ENCODE results near the gene THBS3.
"Not testable (repeated sequence)": the region's sequence is repeated elsewhere in the genome, so short reads cannot be mapped to it uniquely, and the experiment has no call there.

The THBS3 gene

DNA sequence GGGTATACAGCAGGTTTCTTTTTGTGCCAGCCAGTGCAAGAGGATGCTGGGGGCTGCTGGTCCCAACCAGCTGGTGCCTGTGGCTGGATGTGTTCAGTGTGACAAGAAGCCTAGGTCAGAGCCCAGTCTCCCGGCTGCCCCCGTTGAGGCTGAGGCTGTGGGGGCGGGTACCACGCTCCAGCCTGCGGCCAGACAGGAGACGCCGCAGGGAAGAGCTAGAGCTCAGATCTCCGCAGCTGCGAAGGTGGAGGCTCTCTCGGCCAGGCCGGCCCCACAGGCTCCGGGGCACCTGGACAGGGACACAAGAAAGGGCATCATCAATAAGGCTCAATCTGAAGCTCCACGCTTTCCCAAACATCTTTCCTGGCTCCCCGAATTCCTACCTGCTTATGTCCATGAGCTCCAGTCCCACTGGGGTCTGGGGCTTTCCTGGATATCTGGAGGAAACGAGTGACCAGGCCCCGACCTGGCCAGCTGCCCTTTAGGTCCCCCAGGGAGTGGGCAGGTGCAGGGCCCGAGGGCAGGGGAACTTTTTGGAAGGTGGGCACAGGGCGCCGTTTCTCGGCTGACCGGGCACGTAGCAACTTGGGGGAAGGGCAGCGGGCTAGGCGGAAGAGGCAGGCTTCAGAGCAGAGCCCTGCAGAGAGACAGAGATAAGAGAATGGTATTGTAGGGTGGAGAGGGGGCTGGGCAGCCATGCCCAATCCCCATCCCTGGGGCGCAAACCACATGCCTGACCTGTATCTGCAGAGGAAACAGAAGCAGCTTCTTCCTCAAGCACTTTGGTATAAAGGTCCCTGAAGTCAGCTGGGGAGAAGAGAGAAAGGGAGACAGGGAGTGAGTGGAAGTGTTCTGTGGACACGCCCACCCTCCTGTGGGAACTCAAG, 40.2 kb upstream of the THBS3 start:
- no peaks in the 10 kb centered on the region for H3K36me3 ChIP-seq (ENCODE audit: control insufficient read depth, insufficient read depth, low read length)

DNA sequence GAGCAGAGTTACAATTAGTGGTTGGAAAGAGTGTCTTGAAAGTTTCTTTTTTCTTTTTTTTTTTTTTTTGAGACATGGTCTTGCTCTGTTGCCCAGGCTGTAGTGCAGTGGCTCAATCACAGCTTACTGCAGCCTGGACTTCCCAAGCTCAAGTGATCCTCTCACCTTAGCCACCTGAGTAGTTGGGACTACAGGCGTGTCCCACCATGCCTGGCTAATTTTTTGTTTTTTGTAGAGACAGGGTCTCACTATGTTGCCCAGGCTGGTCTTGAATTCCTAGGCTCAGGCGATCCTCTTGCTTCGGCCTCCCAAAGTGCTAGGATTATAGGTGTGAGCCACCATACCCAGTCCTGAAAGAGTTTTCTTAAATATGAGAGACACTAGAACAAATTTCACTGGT, 39.1 kb upstream of the THBS3 start:
- not testable (repeated sequence) for H3K36me3 ChIP-seq (ENCODE audit: control insufficient read depth, insufficient read depth, low read length); H3K27me3 ChIP-seq (ENCODE audit: control insufficient read depth, insufficient read depth, low read length); H3K27ac ChIP-seq (ENCODE audit: low read depth, low read length); H3K4me1 ChIP-seq (ENCODE audit: control insufficient read depth, insufficient read depth, low read length); H3K4me3 ChIP-seq (ENCODE audit: low read length); H3K9ac ChIP-seq (ENCODE audit: low read length)

More for the DNA sequence above, 40.2 kb upstream of the THBS3 start:
- Histone ChIP-seq H3K9ac (ENCODE audit: low read length) (no peak overlapping the region), H3K4me1 (ENCODE audit: control insufficient read depth, insufficient read depth, low read length) (peaks cover 5% of the 10 kb centered on the region), H3K27ac (ENCODE audit: low read depth, low read length) (no peak overlapping the region), H3K4me3 (ENCODE audit: low read length) (no peak overlapping the region), H3K27me3 (ENCODE audit: control insufficient read depth, insufficient read depth, low read length) (no peaks in the 10 kb centered on the region)

DNA sequence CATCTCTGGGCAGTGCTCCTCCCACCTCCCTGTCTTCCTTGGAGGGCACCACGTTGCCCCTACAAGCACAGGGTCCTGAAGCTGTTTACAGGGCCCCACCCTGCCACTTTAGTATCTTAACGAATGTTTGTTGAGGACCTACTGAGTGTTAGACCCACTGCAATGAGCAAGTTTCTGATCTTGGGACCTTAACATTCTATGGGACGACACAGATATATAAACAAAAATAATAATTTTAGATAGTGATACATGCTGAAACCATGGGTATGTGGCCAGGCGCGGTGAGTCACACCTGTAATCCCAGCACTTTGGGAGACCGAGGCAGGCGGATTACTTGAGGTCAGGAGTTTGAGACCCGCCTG, 37.4 kb upstream of the THBS3 start:
- Histone ChIP-seq H3K36me3 (ENCODE audit: control insufficient read depth, insufficient read depth, low read length) (no peaks in the 10 kb centered on the region), H3K27ac (ENCODE audit: low read depth, low read length) (peak overlapping the region; percentile 78), H3K4me1 (ENCODE audit: control insufficient read depth, insufficient read depth, low read length) (no peaks in the 10 kb centered on the region), H3K4me3 (ENCODE audit: low read length) (peak overlapping the region; percentile 73), H3K9ac (ENCODE audit: low read length) (peak overlapping the region; percentile 39), H3K27me3 (ENCODE audit: control insufficient read depth, insufficient read depth, low read length) (no peaks in the 10 kb centered on the region)

DNA sequence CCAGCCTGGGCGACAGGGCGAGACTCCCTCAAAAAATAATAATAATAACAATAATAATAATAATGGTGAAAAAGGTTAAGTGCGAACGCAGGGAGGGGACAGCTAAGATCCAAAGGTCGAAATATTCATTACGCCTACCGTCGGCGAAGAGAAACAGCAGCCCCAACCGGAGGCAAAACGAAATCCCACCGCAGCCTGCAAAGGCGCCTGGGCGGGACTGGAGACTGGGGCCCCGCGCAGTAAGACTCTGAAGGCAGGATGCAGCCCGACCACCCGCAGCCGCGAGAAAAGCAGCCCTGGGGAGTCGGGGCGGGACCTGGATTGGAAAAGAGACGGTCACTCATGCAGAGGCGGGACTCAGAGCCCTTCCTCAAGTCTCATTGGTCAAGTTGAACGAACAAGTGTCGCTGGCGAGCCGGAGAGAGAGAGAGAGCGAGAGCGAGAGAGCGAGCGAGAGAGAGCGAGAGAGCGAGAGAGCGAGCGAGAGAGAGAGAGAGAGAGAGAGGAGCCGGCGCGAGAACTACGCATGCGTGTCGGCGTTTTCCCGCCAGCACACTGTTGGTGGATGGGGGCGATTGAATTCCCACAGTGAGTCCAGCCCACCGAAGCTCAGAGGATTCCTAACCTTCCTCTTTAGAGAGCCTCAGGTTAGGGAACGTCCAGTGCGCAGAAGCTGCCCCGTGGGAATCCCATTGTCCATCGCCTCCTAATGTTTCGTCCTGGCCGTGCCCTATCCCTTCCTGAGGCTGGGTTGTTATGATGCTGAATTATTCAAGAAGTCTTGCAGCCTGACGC, 36.9 kb upstream of the THBS3 start:
- peak overlapping the region; percentile 73 for H3K4me3 ChIP-seq (ENCODE audit: low read length)
- no peaks in the 10 kb centered on the region for H3K36me3 ChIP-seq (ENCODE audit: control insufficient read depth, insufficient read depth, low read length)
- no peaks in the 10 kb centered on the region for H3K4me1 ChIP-seq (ENCODE audit: control insufficient read depth, insufficient read depth, low read length)
- H3K27me3 ChIP-seq (ENCODE audit: control insufficient read depth, insufficient read depth, low read length), result no peaks in the 10 kb centered on the region
- peak overlapping the region; percentile 39 for H3K9ac ChIP-seq (ENCODE audit: low read length)
- peak overlapping the region; percentile 78 for H3K27ac ChIP-seq (ENCODE audit: low read depth, low read length)

DNA sequence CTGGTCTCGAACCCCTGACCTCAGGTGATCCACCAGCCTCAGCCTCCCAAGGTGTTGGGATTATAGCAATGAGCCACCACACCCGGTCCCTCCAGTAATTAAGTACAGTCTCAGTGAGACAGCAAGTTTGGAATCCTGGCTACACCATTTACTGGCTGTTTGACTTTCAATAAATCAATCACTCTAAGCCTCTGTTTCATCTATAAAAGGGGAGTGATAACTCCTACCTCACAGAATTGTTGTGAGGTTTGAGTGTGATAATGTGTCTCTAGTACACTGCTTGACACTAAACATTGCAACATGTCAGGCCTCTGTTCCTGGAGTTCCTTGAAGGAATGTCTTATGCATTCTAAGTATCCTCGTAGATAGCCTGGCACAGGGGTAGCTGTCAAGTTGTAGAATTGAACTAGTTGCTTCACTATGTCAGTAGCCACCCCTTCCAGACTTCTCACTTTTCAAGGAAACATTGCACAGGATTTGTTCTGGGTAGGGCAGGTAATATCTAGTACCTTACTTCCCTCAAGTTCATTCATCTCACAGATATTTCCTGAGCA, 35.2 kb upstream of the THBS3 start:
- peak overlapping the region; percentile 78 for H3K27ac ChIP-seq (ENCODE audit: low read depth, low read length)
- H3K9ac ChIP-seq (ENCODE audit: low read length), result no peak overlapping the region
- H3K27me3 ChIP-seq (ENCODE audit: control insufficient read depth, insufficient read depth, low read length), result no peaks in the 10 kb centered on the region
- peak overlapping the region; percentile 73 for H3K4me3 ChIP-seq (ENCODE audit: low read length)
- peaks cover under 1% of the 10 kb centered on the region for H3K36me3 ChIP-seq (ENCODE audit: control insufficient read depth, insufficient read depth, low read length)
- H3K4me1 ChIP-seq (ENCODE audit: control insufficient read depth, insufficient read depth, low read length), result no peaks in the 10 kb centered on the region

DNA sequence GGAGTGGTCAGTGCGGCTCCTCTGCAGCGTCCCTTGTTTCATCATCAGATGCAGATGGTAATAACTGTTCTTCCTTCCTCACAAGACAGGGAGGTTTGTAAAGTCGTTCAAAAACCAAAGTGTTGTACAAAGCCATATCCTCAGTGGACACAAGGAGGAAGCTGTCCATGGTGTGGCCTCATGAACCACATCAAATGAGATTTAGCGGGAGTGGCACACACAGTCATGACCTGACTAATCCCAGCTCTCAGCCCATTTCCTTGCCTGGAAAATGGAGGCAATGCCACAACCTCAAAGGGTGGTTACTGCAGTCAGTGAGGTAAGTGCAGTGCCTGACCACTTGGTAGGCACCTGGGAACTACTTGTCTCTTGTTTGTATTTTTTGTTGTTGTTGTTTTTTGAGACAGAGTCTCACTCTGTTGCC, 34.2 kb upstream of the THBS3 start:
- Histone ChIP-seq H3K27me3 (ENCODE audit: control insufficient read depth, insufficient read depth, low read length) (no peaks in the 10 kb centered on the region), H3K27ac (ENCODE audit: low read depth, low read length) (peak overlapping the region; percentile 17), H3K4me3 (ENCODE audit: low read length) (no peak overlapping the region), H3K9ac (ENCODE audit: low read length) (no peak overlapping the region), H3K36me3 (ENCODE audit: control insufficient read depth, insufficient read depth, low read length) (peaks cover 2% of the 10 kb centered on the region), H3K4me1 (ENCODE audit: control insufficient read depth, insufficient read depth, low read length) (no peaks in the 10 kb centered on the region)

DNA sequence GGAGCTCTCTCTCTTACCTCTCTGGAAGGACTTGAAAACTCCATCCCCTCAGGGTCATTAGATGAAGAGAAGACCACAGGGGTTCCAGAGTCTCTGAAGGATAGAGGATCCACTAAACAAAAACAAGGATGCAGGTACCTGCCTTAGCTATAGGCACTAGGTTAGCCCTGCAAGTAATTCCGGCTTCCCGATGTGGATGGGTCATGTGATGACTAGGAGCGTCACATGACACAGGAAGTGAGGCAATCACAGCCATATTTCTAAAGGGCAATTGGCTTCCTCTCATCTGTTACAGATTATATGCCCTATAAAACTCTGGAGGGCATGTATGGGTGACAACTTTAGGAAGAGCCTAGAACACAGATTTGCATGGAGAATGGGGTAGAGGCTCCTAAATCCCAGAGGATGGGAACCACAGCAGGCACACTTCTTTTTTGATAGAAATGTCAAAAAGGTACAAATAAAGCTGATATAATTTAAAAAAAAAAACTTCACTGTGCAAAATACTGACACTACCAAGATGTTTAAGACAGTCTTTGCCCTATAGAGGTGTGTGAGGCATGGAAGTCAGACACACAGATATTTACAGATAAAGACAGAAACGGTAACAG, 33.5 kb upstream of the THBS3 start:
- Histone ChIP-seq H3K27me3 (ENCODE audit: control insufficient read depth, insufficient read depth, low read length) (no peaks in the 10 kb centered on the region), H3K9ac (ENCODE audit: low read length) (peak overlapping the region; percentile 30), H3K36me3 (ENCODE audit: control insufficient read depth, insufficient read depth, low read length) (peaks cover 2% of the 10 kb centered on the region), H3K4me1 (ENCODE audit: control insufficient read depth, insufficient read depth, low read length) (no peaks in the 10 kb centered on the region), H3K4me3 (ENCODE audit: low read length) (peak overlapping the region; percentile 70), H3K27ac (ENCODE audit: low read depth, low read length) (no peak overlapping the region)

DNA sequence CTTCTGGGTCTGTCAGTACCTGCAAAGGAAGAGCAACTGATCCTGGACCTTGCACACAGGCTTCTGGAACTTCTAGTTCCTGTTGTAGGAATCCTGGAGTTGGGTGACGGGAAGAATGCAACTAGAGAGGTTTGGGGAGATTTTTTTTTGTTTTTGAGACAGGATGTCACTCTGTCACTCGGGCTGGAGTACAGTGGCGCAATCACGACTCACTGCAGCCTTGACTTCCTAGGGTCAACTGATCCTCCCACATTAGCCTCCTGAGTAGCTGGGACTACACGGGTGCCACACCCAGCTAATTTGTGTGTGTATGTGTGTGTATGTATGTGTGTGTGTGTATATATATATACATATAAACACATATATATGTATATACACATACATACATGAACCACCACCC, 28.8 kb upstream of the THBS3 start:
- Histone ChIP-seq H3K36me3 (ENCODE audit: control insufficient read depth, insufficient read depth, low read length) (peaks cover 2% of the 10 kb centered on the region), H3K4me1 (ENCODE audit: control insufficient read depth, insufficient read depth, low read length) (peaks cover 8% of the 10 kb centered on the region), H3K27me3 (ENCODE audit: control insufficient read depth, insufficient read depth, low read length) (no peaks in the 10 kb centered on the region), H3K9ac (ENCODE audit: low read length) (no peak overlapping the region), H3K27ac (ENCODE audit: low read depth, low read length) (no peak overlapping the region), H3K4me3 (ENCODE audit: low read length) (no peak overlapping the region)

DNA sequence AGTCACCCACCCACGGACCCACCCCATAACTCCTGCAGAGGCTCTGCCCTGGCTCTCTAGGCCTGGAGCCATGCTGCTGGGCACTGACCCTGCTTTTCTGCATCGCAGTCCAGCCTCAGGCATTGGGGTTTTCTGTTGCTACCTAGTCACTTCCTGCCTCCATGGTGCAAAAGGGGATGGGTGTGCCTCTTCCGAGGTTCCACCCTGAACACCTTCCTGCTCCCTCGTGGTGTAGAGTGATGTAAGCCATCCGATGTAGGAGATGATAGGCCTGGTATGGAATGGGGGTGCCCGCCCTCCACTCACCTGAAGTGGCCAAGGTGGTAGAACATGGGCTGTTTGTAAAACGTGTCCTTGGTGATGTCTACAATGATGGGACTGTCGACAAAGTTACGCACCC, 27.7 kb upstream of the THBS3 start:
- not testable (repeated sequence) for H3K27me3 ChIP-seq (ENCODE audit: control insufficient read depth, insufficient read depth, low read length); H3K36me3 ChIP-seq (ENCODE audit: control insufficient read depth, insufficient read depth, low read length); H3K4me3 ChIP-seq (ENCODE audit: low read length); H3K9ac ChIP-seq (ENCODE audit: low read length); H3K27ac ChIP-seq (ENCODE audit: low read depth, low read length)
- peaks cover 11% of the 10 kb centered on the region for H3K4me1 ChIP-seq (ENCODE audit: control insufficient read depth, insufficient read depth, low read length)

DNA sequence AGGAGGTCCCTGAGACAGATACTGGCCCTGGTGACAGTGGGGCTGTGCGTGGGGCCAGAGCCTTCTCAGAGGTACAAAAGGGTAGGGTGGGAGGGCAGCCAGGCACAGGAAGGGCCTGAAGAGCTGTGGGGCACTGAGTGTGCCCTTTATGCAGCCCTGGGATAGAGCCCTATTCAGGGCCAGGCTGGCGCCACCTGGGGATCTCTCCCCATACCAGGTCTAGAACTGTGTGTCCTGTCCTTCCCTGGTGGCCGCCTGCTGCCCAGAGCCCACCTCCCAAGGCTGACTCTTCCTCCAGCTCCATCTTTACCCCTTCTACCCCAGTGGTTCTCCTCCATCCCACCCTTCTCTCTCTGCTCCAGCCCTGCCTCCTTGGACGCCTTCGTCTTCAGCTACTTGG, 25.8 kb upstream of the THBS3 start:
- H3K27ac ChIP-seq (ENCODE audit: low read depth, low read length); H3K9ac ChIP-seq (ENCODE audit: low read length); H3K4me3 ChIP-seq (ENCODE audit: low read length); H3K36me3 ChIP-seq (ENCODE audit: control insufficient read depth, insufficient read depth, low read length); H3K27me3 ChIP-seq (ENCODE audit: control insufficient read depth, insufficient read depth, low read length): not testable (repeated sequence)
- H3K4me1 ChIP-seq (ENCODE audit: control insufficient read depth, insufficient read depth, low read length), result peaks cover 11% of the 10 kb centered on the region

DNA sequence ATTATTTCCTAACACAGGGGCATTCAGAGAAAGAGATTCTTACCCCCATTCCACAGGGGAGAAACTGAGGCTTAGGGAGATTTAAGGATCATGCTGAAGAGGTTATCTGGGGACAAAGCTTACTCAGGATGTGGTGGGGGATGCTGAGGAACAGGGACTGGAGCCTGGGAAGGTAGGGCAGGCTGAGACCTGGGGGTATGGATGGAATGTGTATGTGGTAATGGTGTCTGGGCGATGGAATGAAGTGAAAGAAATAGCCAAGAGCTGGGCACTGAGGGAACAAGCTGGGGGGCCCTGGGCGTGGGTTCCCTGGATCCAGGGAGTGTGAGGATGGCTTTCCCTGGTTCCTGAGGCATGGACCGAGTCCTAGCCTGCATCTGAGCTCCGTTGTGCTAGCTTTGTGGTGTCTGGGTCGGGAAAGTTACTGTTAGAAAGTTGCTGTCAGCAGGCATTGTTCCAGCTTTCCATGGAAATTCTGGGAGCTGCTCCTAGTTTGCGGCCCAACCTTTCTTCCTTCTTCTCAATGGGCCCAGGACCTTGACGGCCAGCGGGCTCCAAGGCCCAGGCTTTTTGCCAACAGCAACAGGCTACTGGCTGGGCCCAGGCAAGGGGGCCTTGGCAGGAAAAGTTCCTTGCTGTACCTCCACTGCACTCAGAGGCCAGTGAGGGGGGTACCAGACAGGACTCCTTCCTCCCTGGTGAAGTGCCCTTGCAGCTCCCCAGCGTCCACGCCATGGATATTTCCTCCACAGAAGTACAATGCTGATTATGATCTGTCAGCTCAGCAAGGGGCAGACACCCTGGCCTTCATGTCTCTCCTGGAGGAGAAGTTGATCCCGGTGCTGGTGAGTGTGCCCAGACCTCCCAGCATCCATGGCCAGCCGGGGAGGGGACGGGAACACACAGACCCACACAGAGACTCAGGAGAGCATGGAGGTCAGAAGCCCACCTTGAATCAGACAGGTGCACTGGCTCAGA, 24.6 kb upstream of the THBS3 start:
- Histone ChIP-seq H3K27ac (ENCODE audit: low read depth, low read length) (peak overlapping the region; percentile 64), H3K4me1 (ENCODE audit: control insufficient read depth, insufficient read depth, low read length) (peaks cover 18% of the 10 kb centered on the region)
- H3K27me3 ChIP-seq (ENCODE audit: control insufficient read depth, insufficient read depth, low read length); H3K9ac ChIP-seq (ENCODE audit: low read length); H3K36me3 ChIP-seq (ENCODE audit: control insufficient read depth, insufficient read depth, low read length); H3K4me3 ChIP-seq (ENCODE audit: low read length): not testable (repeated sequence)
